T-cell (primary cell): ENCODE data around the gene AGAP3. TPM values are rescaled to one million over a fixed set of nuclear protein-coding genes. Genes with fewer than 3 reads are reported as not detected.

Source experiments
- ATAC-seq, 4 experiments: fragments of 200-7000 bp in 3 of 4; fragments of 150-1000 bp in 1 of 4; cut with Tn5 transposase; replicated peaks in 1 of 4; 1 replicate in 3 of 4; 2 replicates in 1 of 4; pipeline ENCODE4 v1.10.0; 2021; ENCODE audit warnings: moderate library complexity in 3 of 4, mild to moderate bottlenecking in 2 of 4, moderate number of reproducible peaks in 1 of 4
- CTCF ChIA-PET, 2 donors: fragments of 300-600 bp; sonication (Branson Sonifier 250); formaldehyde crosslinking; loops; one replicate each; lab custom pipeline; 2022; ENCODE audit warnings: antibody characterized with exemption in 2 of 2; lab: Charles Lee
- POLR2A ChIA-PET, 2 donors: fragments of 300-600 bp; sonication (Branson Sonifier 250); formaldehyde crosslinking; loops; one replicate each; lab custom pipeline; 2022; ENCODE audit warnings: antibody characterized with exemption in 2 of 2; lab: Charles Lee
- DNase-seq, 35 experiments: peaks; one replicate each; pipeline versions ENCODE4 v3.0.0 to v3.0.0-alpha.2; 2013 to 2023
- H3K27ac ChIP-seq: one replicate; pipeline ENCODE4 v1.5.1; 2013; ENCODE audit warnings: low read length
- H3K27me3 ChIP-seq, 2 experiments: replicated peaks in 1 of 2; 1 replicate in 1 of 2; 2 replicates in 1 of 2; pipeline versions ENCODE4 v1.6.1 to v1.7.0; 2013; ENCODE audit warnings: low read length in 1 of 2, mixed read lengths in 1 of 2; ENCODE audit not compliant: control insufficient read depth in 2 of 2, insufficient read depth in 2 of 2; ENCODE audit errors: extremely low read depth in 1 of 2
- H3K36me3 ChIP-seq, 2 donors: 1 replicate in 1 of 2; 2 replicates in 1 of 2; pipeline versions ENCODE4 v1.6.1 to v1.7.0; 2013; ENCODE audit warnings: low read length in 1 of 2; ENCODE audit not compliant: control insufficient read depth in 2 of 2, insufficient read depth in 1 of 2; ENCODE audit errors: extremely low read depth in 1 of 2
- H3K4me1 ChIP-seq, 2 experiments: 1 replicate in 1 of 2; 2 replicates in 1 of 2; pipeline versions ENCODE4 v1.6.1 to v1.7.0; 2013; ENCODE audit warnings: low read length in 2 of 2, mixed read lengths in 1 of 2; ENCODE audit not compliant: insufficient read depth in 2 of 2, control insufficient read depth in 1 of 2; ENCODE audit errors: extremely low read depth in 1 of 2
- H3K4me3 ChIP-seq, 2 donors: 1 replicate in 1 of 2; 2 replicates in 1 of 2; pipeline versions ENCODE4 v1.5.1 to v1.7.0; 2013; ENCODE audit warnings: mild to moderate bottlenecking in 2 of 2, low read length in 1 of 2, moderate library complexity in 1 of 2; ENCODE audit not compliant: control insufficient read depth in 1 of 2; ENCODE audit errors: extremely low read depth in 1 of 2
- H3K9me3 ChIP-seq: 2 replicates; pipeline ENCODE4 v1.7.0; 2013
- H3K27ac Mint-ChIP-seq, 2 donors: one replicate each; pipeline ENCODE4 v1.8.0; 2020 to 2021; ENCODE audit warnings: mild to moderate bottlenecking in 2 of 2, mixed read lengths in 2 of 2
- H3K27me3 Mint-ChIP-seq, 2 donors: one replicate each; pipeline ENCODE4 v1.8.0; 2021 to 2022; ENCODE audit warnings: mixed read lengths in 2 of 2
- H3K36me3 Mint-ChIP-seq: one replicate; pipeline ENCODE4 v1.8.0; 2021; ENCODE audit warnings: mixed read lengths
- H3K4me1 Mint-ChIP-seq, 3 donors: one replicate each; pipeline ENCODE4 v1.8.0; 2020 to 2022; ENCODE audit warnings: mixed read lengths in 3 of 3, mild to moderate bottlenecking in 1 of 3
- H3K4me3 Mint-ChIP-seq, 3 donors: one replicate each; pipeline ENCODE4 v1.8.0; 2020 to 2022; ENCODE audit warnings: mild to moderate bottlenecking in 3 of 3, mixed read lengths in 3 of 3, moderate library complexity in 3 of 3
- H3K9me3 Mint-ChIP-seq, 3 donors: one replicate each; pipeline ENCODE4 v1.8.0; 2020 to 2022; ENCODE audit warnings: mixed read lengths in 3 of 3
- WGBS: methylation state at CpG from one replicate; pipeline ENCODE4 v1.1.5; 2013; ENCODE audit warnings: missing lambda C conversion rate; ENCODE audit not compliant: insufficient coverage; 5-methylcytosine and 5-hydroxymethylcytosine counted together
- total RNA-seq, 35 experiments: library from RNA in 6 of 35; stranded (reverse) in 6 of 35; fragments of 120-200 nt in 1 of 35; gene quantifications; one replicate each; pipeline versions ENCODE4 v1.2.1 to v1.2.4 and lab custom pipeline; 2013 to 2026

AGAP3 gene
- total RNA-seq, 5 donors from 2014 or later (not counting 1 experiment from before 2014, with no cell fraction given): 28.2 to 67.3 (median 50.9) TPM

- peaks cover 7 to 36% of the 10 kb centered on the region in 2 experiments for H3K4me1 ChIP-seq
- Mint-ChIP-seq H3K27ac (no peak overlapping the region), H3K4me1 (peaks cover 11 to 25% (median 20%) of the 10 kb centered on the region in 3 donors), H3K9me3 (no peaks in the 10 kb centered on the region), H3K36me3 (peaks cover 13% of the 10 kb centered on the region), H3K27me3 (no peaks in the 10 kb centered on the region), H3K4me3 (no peak overlapping the region)
- ATAC-seq (no peak), DNase-seq (no peak)
- 86% methylated on average over 20 of the region's 33 CpGs for WGBS
- H3K27ac ChIP-seq: no peak overlapping the region
- ChIA-PET CTCF (no interaction called here), POLR2A (interaction anchor here (0.6 kb wide), 2 partner anchors 21 to 1483 kb away, joined by 3 to 4 read pairs; no protein-coding TSS in a partner anchor)
- H3K36me3 ChIP-seq: peaks cover 24 to 36% of the 10 kb centered on the region in 2 donors
- no peaks in the 10 kb centered on the region for H3K27me3 ChIP-seq
- H3K9me3 ChIP-seq: no peaks in the 10 kb centered on the region
- H3K4me3 ChIP-seq: no peak overlapping the region
Measured at GRCh38 chr7:151076863-151077704, 9.2 kb upstream of the AGAP3 start.

DNA sequence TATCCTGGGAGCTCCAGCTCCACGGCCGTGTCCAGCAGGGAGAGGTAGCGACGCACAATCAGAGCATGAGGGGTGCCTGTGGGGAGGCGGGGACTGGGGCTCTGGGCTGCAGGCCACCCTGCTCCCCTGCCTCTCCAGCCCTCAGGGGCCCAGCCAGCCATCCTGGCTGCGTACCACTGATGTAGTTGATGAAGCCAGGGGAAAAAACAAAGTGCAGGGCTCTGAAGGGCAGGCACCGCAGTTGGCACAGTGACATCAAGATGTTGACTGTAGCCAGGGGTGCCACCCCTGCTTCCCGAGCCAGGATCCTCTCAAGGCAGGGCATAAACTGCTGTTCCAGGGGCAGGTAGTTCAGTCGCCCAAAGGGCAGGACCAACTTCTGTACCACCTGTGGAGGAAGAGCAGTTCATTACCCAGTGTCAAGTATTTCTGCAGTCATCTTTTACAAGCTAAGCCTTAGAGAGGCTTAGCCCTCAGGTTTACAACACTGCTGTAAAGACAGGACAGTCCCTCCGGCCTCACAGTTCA lies 8.5 kb upstream of the AGAP3 start:
- Histone ChIP-seq H3K4me1 (peaks cover 11 to 43% of the 10 kb centered on the region in 2 experiments), H3K27ac (no peak overlapping the region), H3K9me3 (no peaks in the 10 kb centered on the region), H3K27me3 (no peaks in the 10 kb centered on the region), H3K36me3 (peaks cover 20 to 35% of the 10 kb centered on the region in 2 donors), H3K4me3 (no peak overlapping the region)
- Mint-ChIP-seq H3K9me3 (no peaks in the 10 kb centered on the region), H3K27ac (peak overlapping the region in 1 of 2 donors; percentile 71), H3K4me3 (peak overlapping the region; percentile 50 to 59 (median 58)), H3K27me3 (no peaks in the 10 kb centered on the region), H3K4me1 (peaks cover 15 to 31% (median 23%) of the 10 kb centered on the region in 3 donors), H3K36me3 (peaks cover 13% of the 10 kb centered on the region)
- ChIA-PET POLR2A (interaction anchor here (0.6 kb wide), 2 partner anchors 22 to 1482 kb away, joined by 3 to 4 read pairs; no protein-coding TSS in a partner anchor), CTCF (no interaction called here)
- ATAC-seq: no peak
- DNase-seq: no peak
- WGBS: 91% methylated on average over 9 of the region's 10 CpGs

GRCh38 chr7:151078233-151079040 lies 7.8 kb upstream of the AGAP3 start:
- peak overlapping the region; percentile 2 to 71 for H3K27ac Mint-ChIP-seq
- Histone ChIP-seq H3K4me1 (peaks cover 11 to 44% of the 10 kb centered on the region in 2 experiments), H3K9me3 (no peaks in the 10 kb centered on the region), H3K4me3 (no peak overlapping the region), H3K27me3 (no peaks in the 10 kb centered on the region), H3K27ac (no peak overlapping the region), H3K36me3 (peaks cover 20 to 32% of the 10 kb centered on the region in 2 donors)
- ChIA-PET POLR2A (interaction anchor here in 1 of 2 donors (0.6 kb wide), 1 partner anchor 22 kb away, joined by 4 read pairs; no protein-coding TSS in a partner anchor), CTCF (interaction anchor here in 1 of 2 donors (0.6 kb wide), 1 partner anchor 100 kb away, joined by 5 read pairs; no protein-coding TSS in a partner anchor)
- peaks cover 13% of the 10 kb centered on the region for H3K36me3 Mint-ChIP-seq
- 78% methylated on average over 22 of the region's 22 CpGs for WGBS
- no peaks in the 10 kb centered on the region for H3K9me3 Mint-ChIP-seq
- peaks cover 18 to 34% (median 25%) of the 10 kb centered on the region in 3 donors for H3K4me1 Mint-ChIP-seq
- no peak for ATAC-seq
- no peaks in the 10 kb centered on the region for H3K27me3 Mint-ChIP-seq
- DNase-seq: no peak
- peak overlapping the region; percentile 79 to 85 (median 80) for H3K4me3 Mint-ChIP-seq

GRCh38 chr7:151079199-151079910 lies 6.9 kb upstream of the AGAP3 start:
- Mint-ChIP-seq H3K27ac (peak overlapping the region in 1 of 2 donors; percentile 82), H3K9me3 (no peaks in the 10 kb centered on the region), H3K4me1 (peaks cover 26 to 37% (median 27%) of the 10 kb centered on the region in 3 donors), H3K27me3 (no peaks in the 10 kb centered on the region), H3K4me3 (peak overlapping the region; percentile 79 to 85 (median 80)), H3K36me3 (peaks cover 13% of the 10 kb centered on the region)
- ATAC-seq (no peak), DNase-seq (no peak)
- CTCF ChIA-PET: no interaction called here
- 97% methylated on average over 21 of the region's 27 CpGs for WGBS
- Histone ChIP-seq H3K36me3 (peaks cover 14 to 22% of the 10 kb centered on the region in 2 donors), H3K27me3 (no peaks in the 10 kb centered on the region), H3K4me3 (peak overlapping the region; percentile 77 to 90), H3K9me3 (no peaks in the 10 kb centered on the region), H3K4me1 (peaks cover 15 to 54% of the 10 kb centered on the region in 2 experiments), H3K27ac (peak overlapping the region; percentile 64)
- POLR2A ChIA-PET: no interaction called here

- DNase-seq (no peak), ATAC-seq (peak in 3 of 4 experiments; percentile 0 to 8 (median 1))
- H3K36me3 ChIP-seq: peaks cover 7 to 16% of the 10 kb centered on the region in 2 donors
- H3K9me3 ChIP-seq: no peaks in the 10 kb centered on the region
- peaks cover 31 to 42% (median 34%) of the 10 kb centered on the region in 3 donors for H3K4me1 Mint-ChIP-seq
- H3K27me3 ChIP-seq: no peaks in the 10 kb centered on the region
- H3K36me3 Mint-ChIP-seq: peaks cover 9% of the 10 kb centered on the region
- H3K27ac ChIP-seq: peak overlapping the region; percentile 64
- peak overlapping the region; percentile 77 to 90 for H3K4me3 ChIP-seq
- H3K4me3 Mint-ChIP-seq: peak overlapping the region; percentile 79 to 85 (median 80)
- ChIA-PET CTCF (interaction anchor here in 1 of 2 donors (1.0 to 1.2 kb wide), 3 partner anchors 21 to 62 kb away, joined by 3 to 6 read pairs (median 5); partner anchors contain the start of genes ABCB8 and SLC4A2), POLR2A (no interaction called here)
- H3K9me3 Mint-ChIP-seq: no peaks in the 10 kb centered on the region
- peaks cover 2 to 4% of the 10 kb centered on the region in 2 donors for H3K27me3 Mint-ChIP-seq
- WGBS: under 1% methylated on average over 28 of the region's 31 CpGs
- H3K4me1 ChIP-seq: peaks cover 15 to 60% of the 10 kb centered on the region in 2 experiments
- H3K27ac Mint-ChIP-seq: peak overlapping the region; percentile 73 to 82
Measured at GRCh38 chr7:151080067-151080521, 6.2 kb upstream of the AGAP3 start.
